Transverse colon (tissue), 4 donors: ENCODE measurements around the gene PLXDC2. TPM values are rescaled to one million over a fixed set of nuclear protein-coding genes. Genes with fewer than 3 reads are reported as not detected.

ENCODE experiments used
- DNase-seq: peaks from one replicate; pipeline ENCODE4 v3.0.0-alpha.2; 2019
- H3K27ac ChIP-seq, 4 donors: fragments of 200-600 bp; sonication (generic); 2 replicates each; pipeline ENCODE4 v1.5.1; 2016 to 2018; ENCODE audit warnings: inconsistent platforms in 4 of 4
- H3K27me3 ChIP-seq: fragments of 200-600 bp; sonication (generic); 2 replicates; pipeline ENCODE4 v1.5.1; 2017; ENCODE audit warnings: inconsistent platforms
- H3K36me3 ChIP-seq, 4 donors: fragments of 200-600 bp; sonication (generic); 2 replicates each; pipeline ENCODE4 v1.5.1; 2017 to 2019; ENCODE audit warnings: inconsistent platforms in 4 of 4
- H3K4me1 ChIP-seq, 4 donors: fragments of 200-600 bp; sonication (generic); 2 replicates each; pipeline ENCODE4 v1.5.1; 2017 to 2020; ENCODE audit warnings: inconsistent platforms in 4 of 4
- H3K4me3 ChIP-seq, 4 donors: fragments of 200-600 bp; sonication (generic); 1 replicate in 1 of 4; 2 replicates in 3 of 4; pipeline versions ENCODE4 v1.5.1 to v1.6.1; 2017 to 2019; ENCODE audit warnings: inconsistent platforms in 4 of 4
- H3K9me3 ChIP-seq, 2 donors: fragments of 200-600 bp; sonication (generic); 2 replicates each; pipeline ENCODE4 v1.5.1; 2017 to 2019; ENCODE audit warnings: inconsistent platforms in 2 of 2
- CTCF ChIP-seq, 5 experiments: fragments of 200-600 bp in 3 of 5; fragments of 450-650 bp in 2 of 5; sonication (generic) in 3 of 5; IDR thresholded peaks; 1 replicate in 2 of 5; 2 replicates in 3 of 5; pipeline ENCODE4 v1.5.1; 2016 to 2017; ENCODE audit warnings: antibody characterized with exemption in 5 of 5, inconsistent platforms in 3 of 5, mild to moderate bottlenecking in 2 of 5, moderate library complexity in 1 of 5
- EP300 ChIP-seq: sonication (generic); formaldehyde crosslinking; IDR thresholded peaks from one replicate; pipeline ENCODE4 v1.6.1; 2017; ENCODE audit warnings: antibody characterized with exemption, low read depth
- POLR2A ChIP-seq: fragments of 450-650 bp; IDR thresholded peaks from one replicate; pipeline ENCODE4 v1.6.1; 2016; ENCODE audit warnings: antibody characterized with exemption, mild to moderate bottlenecking, moderate library complexity
- POLR2AphosphoS5 ChIP-seq, 3 donors: sonication (generic); formaldehyde crosslinking; IDR thresholded peaks; one replicate each; pipeline ENCODE4 v1.6.1; 2016; ENCODE audit warnings: antibody characterized with exemption in 3 of 3
- WGBS, 2 donors: methylation state at CpG; one replicate each; pipeline ENCODE4 v1.1.5; 2018; ENCODE audit warnings: low coverage in 1 of 2; 5-methylcytosine and 5-hydroxymethylcytosine counted together
- in situ Hi-C, 4 donors: fragments of 200-750 bp; cut with MboI; loops; one replicate each; pipeline versions ENCODE4 v1.15.0 to v1.15.1; 2017; ENCODE audit warnings: low sequenced_read_pairs in 3 of 4, low pct_ligation_motif_present in 1 of 4, low pct_unique_long_range_greater_than_20kb in 1 of 4
- intact Hi-C: fragments of 100-400 bp; cut with DNase I; formaldehyde crosslinking; loops from one replicate; pipeline ENCODE4 v1.15.1; 2023; ENCODE audit warnings: low total_unique reads
- total RNA-seq, 4 donors: library from RNA; depleted of rRNA; stranded (reverse); fragments of >200 nt; gene quantifications; one replicate each; pipeline ENCODE4 v1.1.0, GENCODE V29; 2016

The PLXDC2 gene
- total RNA-seq, 4 donors from 2014 or later = 12.0 to 32.2 (median 20.3) TPM

DNA sequence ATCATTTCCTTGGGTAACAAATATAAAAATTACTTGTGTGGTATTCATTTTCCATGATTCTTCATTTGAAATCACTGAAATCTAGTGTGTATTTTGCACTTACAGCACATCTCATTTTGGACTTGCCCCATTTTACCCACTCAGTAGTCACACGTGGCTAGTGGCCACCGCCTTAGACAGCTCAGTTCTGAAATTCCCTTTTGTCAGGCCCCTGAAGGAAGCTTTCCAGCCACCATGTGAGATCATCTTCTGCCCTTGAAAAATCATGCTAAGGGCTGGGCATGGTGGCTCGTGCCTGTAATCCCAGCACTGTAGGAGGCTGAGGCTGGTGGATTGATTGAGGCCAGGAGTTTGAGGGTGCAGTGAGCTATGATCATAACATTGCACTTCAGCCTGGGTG, 79.3 kb downstream of the PLXDC2 start:
- DNase-seq = no peak
- H3K4me3 ChIP-seq = no peak overlapping the region
- intact Hi-C loops (no loop called here), in situ Hi-C loops (no loop called here)
- 86 to 90% methylated on average over 2 to 3 of the region's 3 CpGs for WGBS, 2 donors
- H3K9me3 ChIP-seq = no peaks in the 10 kb centered on the region
- H3K36me3 ChIP-seq = no peaks in the 10 kb centered on the region
- H3K27me3 ChIP-seq = no peaks in the 10 kb centered on the region
- no peak overlapping the region for H3K27ac ChIP-seq
- TF ChIP-seq CTCF (IDR thresholded peaks at IDR 0.05) (no peak), EP300 (no peak), POLR2AphosphoS5 (IDR thresholded peaks at IDR 0.05) (no peak), POLR2A (no peak)
- H3K4me1 ChIP-seq = peaks cover 0 to 11% (median 0%) of the 10 kb centered on the region in 4 donors

- no peak overlapping the region for H3K4me3 ChIP-seq
- no peak overlapping the region for H3K27ac ChIP-seq
- in situ Hi-C loops (no loop called here), intact Hi-C loops (no loop called here)
- H3K36me3 ChIP-seq = no peaks in the 10 kb centered on the region
- H3K27me3 ChIP-seq = no peaks in the 10 kb centered on the region
- WGBS, 2 donors = 44 to 47% methylated on average over 2 of the region's 2 CpGs
- no peak for DNase-seq
- H3K9me3 ChIP-seq = no peaks in the 10 kb centered on the region
- no peak for TF ChIP-seq POLR2A
- TF ChIP-seq EP300 = no peak
- TF ChIP-seq CTCF (IDR thresholded peaks at IDR 0.05) = no peak
- TF ChIP-seq POLR2AphosphoS5 (IDR thresholded peaks at IDR 0.05) = no peak
- H3K4me1 ChIP-seq = peaks cover 0 to 7% (median 2%) of the 10 kb centered on the region in 4 donors
Observed at GRCh38 chr10:19902456-19902855, 86.2 kb downstream of the PLXDC2 start.

- no peak for DNase-seq
- Histone ChIP-seq H3K27me3 (no peaks in the 10 kb centered on the region), H3K27ac (no peak overlapping the region), H3K4me3 (no peak overlapping the region), H3K36me3 (no peaks in the 10 kb centered on the region), H3K9me3 (no peaks in the 10 kb centered on the region), H3K4me1 (peaks cover 0 to 9% (median 2%) of the 10 kb centered on the region in 4 donors)
- TF ChIP-seq POLR2AphosphoS5 (IDR thresholded peaks at IDR 0.05) (no peak), CTCF (IDR thresholded peaks at IDR 0.05) (no peak), EP300 (no peak), POLR2A (no peak)
- in situ Hi-C loops = no loop called here
- WGBS, 2 donors = 60 to 74% methylated on average over 1 of the region's 1 CpG
- intact Hi-C loops = no loop called here
Observed at GRCh38 chr10:19904202-19904661, 88.0 kb downstream of the PLXDC2 start.

DNA sequence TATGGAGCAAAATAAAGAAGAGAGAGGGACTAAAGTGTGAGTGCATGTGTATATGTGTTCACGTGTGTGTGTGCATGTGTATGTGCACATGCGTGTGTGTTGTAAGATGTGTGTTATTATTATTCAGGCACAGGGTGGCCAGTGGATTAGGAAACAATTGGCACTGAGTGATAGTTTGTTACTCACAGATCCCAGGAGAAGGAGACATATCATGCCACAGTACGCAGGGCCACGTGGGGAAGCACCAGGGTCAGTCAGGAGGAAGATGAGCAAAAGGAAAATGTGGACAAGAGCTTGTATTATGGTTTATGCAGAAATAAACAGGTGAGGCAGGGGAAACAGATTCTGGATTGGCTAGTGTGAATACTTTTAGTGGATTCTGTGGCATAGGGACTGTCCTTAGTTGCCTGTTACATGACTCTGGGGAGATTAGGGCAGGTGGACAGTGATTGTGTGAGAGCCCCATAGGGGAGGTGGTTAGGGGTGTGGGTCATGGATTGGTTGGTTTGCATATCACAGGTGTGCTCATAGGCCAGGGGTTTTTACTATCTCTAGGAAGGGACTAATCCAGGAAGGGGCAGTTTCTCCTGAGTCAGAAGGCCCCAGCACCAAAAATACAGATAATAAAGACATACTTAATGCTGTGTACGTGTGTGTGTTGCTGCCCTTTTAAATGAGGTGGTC, 90.0 kb downstream of the PLXDC2 start:
- Histone ChIP-seq H3K27ac (no peak overlapping the region), H3K36me3 (no peaks in the 10 kb centered on the region), H3K4me3 (no peak overlapping the region), H3K9me3 (no peaks in the 10 kb centered on the region), H3K27me3 (no peaks in the 10 kb centered on the region), H3K4me1 (peaks cover 0 to 11% (median 2%) of the 10 kb centered on the region in 4 donors)
- intact Hi-C loops (no loop called here), in situ Hi-C loops (no loop called here)
- no peak for TF ChIP-seq CTCF (IDR thresholded peaks at IDR 0.05)
- TF ChIP-seq EP300 = no peak
- no peak for TF ChIP-seq POLR2AphosphoS5 (IDR thresholded peaks at IDR 0.05)
- TF ChIP-seq POLR2A = no peak
- 85% methylated on average over 4 to 5 of the region's 5 CpGs for WGBS, 2 donors
- DNase-seq = no peak
